Measurements from ENCODE around the gene CCDC73.
"Not testable (repeated sequence)": the region's sequence is repeated elsewhere in the genome, so short reads cannot be mapped to it uniquely, and the experiment has no call there.

CCDC73 gene

DNA sequence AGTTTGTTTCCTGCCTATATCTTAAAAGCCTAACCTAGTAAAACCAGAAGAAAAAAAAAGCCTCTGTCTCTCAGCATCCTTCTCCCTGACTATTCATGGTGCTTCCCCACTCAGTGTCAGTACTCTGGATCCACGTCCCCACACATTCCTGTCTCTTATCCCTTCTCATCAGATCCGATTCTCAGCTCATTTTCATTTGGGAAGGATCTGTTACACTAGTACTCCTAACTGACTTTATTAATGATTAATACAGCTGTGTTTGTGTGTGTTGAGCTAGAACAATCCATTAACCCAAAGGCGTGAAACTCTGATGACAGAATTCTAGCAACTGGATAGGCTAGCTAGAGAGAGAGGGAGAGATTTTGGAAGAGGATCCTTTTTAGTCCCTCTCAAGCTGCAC is 36.8 kb upstream of the CCDC73 start:
- TF ChIP-seq CTCF (IDR thresholded peaks at IDR 0.05; ENCODE audit: insufficient read depth, missing control alignments): no peak
- DNase-seq (ENCODE audit: insufficient read length, low spot score): no peak
- FAIRE-seq: no peak

DNA sequence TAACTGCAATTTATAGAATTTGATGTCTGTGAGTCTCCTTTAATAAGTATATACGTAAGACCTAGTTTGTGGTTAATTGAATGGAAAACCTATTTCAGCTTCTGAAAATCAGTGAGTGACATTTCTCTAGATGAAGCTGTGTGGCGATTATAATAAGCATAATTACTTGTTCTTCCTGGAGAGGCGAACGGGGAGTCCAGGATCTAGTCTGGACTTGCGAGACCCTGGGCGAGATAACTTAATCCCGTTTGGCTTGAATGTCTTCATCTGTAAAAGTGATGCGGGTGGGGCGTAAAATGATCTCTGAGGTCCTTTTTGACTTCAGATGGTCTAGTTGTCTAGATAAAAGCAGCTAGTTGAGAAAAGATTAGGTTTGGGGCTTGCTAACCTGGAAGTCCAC is 36.3 kb upstream of the CCDC73 start:
- no peak for TF ChIP-seq CTCF (IDR thresholded peaks at IDR 0.05; ENCODE audit: insufficient read depth, missing control alignments)
- DNase-seq (ENCODE audit: insufficient read length, low spot score): no peak
- FAIRE-seq: no peak

- no peak for FAIRE-seq
- no peak for DNase-seq (ENCODE audit: insufficient read length, low spot score)
- TF ChIP-seq CTCF (IDR thresholded peaks at IDR 0.05; ENCODE audit: insufficient read depth, missing control alignments): no peak
Observed at GRCh38 chr11:32830413-32830738, 35.9 kb upstream of the CCDC73 start.

DNA sequence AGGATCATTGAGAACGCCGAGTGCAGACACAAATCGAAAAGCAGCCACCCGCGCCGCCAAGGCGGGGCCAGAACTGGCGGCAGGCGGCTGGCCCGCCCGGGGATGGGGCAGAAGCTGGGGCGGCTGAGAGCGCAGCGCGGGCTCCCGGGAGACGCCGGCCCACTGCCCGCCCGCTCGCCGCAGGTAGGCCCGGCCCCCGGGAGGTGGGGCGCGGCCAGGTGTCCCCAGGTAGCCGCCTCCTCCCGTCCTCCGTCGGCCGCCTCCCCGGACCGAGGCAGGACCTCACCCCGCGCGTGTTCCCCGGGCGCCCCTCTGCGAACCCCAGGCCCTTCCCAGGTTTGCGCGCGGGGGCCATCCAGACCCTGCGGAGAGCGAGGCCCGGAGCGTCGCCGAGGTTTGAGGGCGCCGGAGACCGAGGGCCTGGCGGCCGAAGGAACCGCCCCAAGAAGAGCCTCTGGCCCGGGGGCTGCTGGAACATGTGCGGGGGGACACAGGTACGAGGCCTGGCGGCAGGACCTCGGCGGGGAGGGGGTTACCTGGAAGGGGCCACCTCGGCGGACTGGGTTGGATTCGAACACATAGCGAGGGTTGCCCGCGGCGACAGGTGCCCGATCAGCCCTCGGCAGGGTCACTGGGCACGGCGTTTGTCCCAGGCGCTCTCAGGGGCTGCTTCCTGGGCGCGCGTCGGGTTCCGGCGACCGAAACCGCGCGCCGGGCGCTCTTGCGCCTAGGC is 35.4 kb upstream of the CCDC73 start, which contains the start of gene PRRG4:
Gene PRRG4, plus strand, starts transcription at position 248 of the 733 bp plus-strand sequence. CDS start 603 bp downstream, outside the sequence.
- no peak for TF ChIP-seq CTCF (IDR thresholded peaks at IDR 0.05; ENCODE audit: insufficient read depth, missing control alignments)
- FAIRE-seq (no peak), DNase-seq (ENCODE audit: insufficient read length, low spot score) (no peak)

DNA sequence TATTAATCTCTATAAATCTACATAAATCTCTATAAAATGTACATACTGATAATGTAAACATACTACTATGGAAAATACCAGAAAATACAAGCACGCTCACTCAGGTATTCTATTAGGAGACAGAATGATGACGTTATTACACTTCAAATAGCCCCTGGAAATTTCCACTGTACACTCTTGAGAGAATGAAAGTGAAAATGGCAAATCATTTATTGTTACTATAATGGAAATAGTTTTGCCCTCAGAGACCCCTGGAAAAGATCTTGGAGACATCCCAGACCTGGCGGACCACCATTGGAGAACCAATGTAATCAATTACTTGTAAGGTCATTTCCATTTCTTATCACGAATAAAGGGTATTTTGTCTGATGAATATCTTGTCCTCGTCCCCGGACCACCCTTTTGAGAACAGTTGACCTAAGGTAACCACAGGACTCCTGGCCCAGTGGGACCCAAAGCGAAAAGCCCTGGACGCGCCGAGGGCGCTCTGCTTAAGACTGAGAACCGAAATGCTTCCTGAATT is 34.8 kb upstream of the CCDC73 start:
- FAIRE-seq (no peak), DNase-seq (ENCODE audit: insufficient read length, low spot score) (no peak)
- no peak for TF ChIP-seq CTCF (IDR thresholded peaks at IDR 0.05; ENCODE audit: insufficient read depth, missing control alignments)

GRCh38 chr11:32827276-32827675 is 32.8 kb upstream of the CCDC73 start:
- FAIRE-seq: no peak
- TF ChIP-seq CTCF (IDR thresholded peaks at IDR 0.05; ENCODE audit: insufficient read depth, missing control alignments): no peak
- no peak for DNase-seq (ENCODE audit: insufficient read length, low spot score)

DNA sequence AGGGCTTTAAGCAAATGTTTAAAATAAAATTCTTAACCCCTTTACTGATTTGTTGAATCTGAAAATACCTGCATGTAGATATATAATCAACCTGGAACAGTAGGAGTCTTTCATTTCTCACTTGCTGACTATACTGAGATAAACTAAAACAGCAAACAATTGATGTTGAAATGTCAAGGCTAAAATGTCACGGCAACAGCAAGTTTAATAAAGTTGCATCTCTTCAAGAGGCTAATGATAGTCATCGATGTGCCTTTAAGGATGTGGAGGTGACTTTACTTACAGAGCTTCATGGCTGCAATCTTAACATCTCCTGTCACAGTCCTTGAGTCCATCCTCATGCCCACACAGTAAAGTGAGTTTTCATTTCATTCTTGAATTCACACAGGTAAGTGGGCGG is 31.7 kb upstream of the CCDC73 start:
- FAIRE-seq: peak; percentile 48
- no peak for DNase-seq (ENCODE audit: insufficient read length, low spot score)
- TF ChIP-seq CTCF (IDR thresholded peaks at IDR 0.05; ENCODE audit: insufficient read depth, missing control alignments): no peak

DNA sequence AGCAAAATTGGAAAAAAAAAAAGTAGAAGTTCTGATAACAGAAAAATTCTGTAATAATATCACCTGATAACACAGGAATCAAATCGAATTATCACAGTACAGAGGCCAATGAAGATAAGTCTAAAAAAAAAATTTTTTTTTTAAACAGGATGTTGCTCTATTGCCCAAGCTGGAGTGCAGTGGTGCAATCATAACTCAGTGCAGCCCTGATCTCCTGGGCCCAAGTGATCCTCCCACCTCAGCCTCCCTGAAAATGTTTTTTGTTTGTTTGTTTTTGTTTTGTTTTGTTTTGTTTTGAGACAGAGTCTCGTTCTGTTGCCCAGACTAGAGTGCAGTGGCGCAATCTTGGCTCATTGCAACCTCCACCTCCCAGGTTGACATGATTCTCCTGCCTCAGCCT is 29.2 kb upstream of the CCDC73 start:
- FAIRE-seq; DNase-seq (ENCODE audit: insufficient read length, low spot score): not testable (repeated sequence)

Measured in D721Med (cell line).